Mucosa of stomach (tissue), 1 donor: ENCODE results near the gene OPRL1.
A peak's percentile ranks its signal among the peaks of the same experiment; 100 is the strongest.
"Not testable (repeated sequence)": the region's sequence is repeated elsewhere in the genome, so short reads cannot be mapped to it uniquely, and the experiment has no call there.

Experiments used
- H3K27me3 ChIP-seq: one replicate; pipeline ENCODE4 v1.7.0; 2013; ENCODE audit warnings: mild to moderate bottlenecking, low read length; ENCODE audit not compliant: control insufficient read depth, insufficient read depth
- H3K36me3 ChIP-seq: one replicate; pipeline ENCODE4 v1.7.0; 2013; ENCODE audit warnings: low read length; ENCODE audit not compliant: control insufficient read depth, insufficient read depth
- H3K4me1 ChIP-seq: one replicate; pipeline ENCODE4 v1.7.0; 2013; ENCODE audit warnings: mild to moderate bottlenecking, low read length; ENCODE audit not compliant: control insufficient read depth, insufficient read depth
- H3K4me3 ChIP-seq: one replicate; pipeline ENCODE4 v1.7.0; 2013; ENCODE audit warnings: low read length
- H3K9ac ChIP-seq: one replicate; pipeline ENCODE4 v1.7.0; 2013; ENCODE audit warnings: mild to moderate bottlenecking, low read length, moderate library complexity
- H3K9me3 ChIP-seq: one replicate; pipeline ENCODE4 v1.7.0; 2013; ENCODE audit warnings: mild to moderate bottlenecking, low read length, moderate library complexity; ENCODE audit not compliant: control insufficient read depth
- donor health status: Pancreatic carcinoma.

The OPRL1 gene

GRCh38 chr20:64116541-64117431 is 36.9 kb downstream of the OPRL1 start:
- Histone ChIP-seq H3K36me3 (no peaks in the 10 kb centered on the region), H3K4me1 (peaks cover 6% of the 10 kb centered on the region), H3K9ac (no peak overlapping the region), H3K4me3 (no peak overlapping the region), H3K27me3 (peaks cover 11% of the 10 kb centered on the region), H3K9me3 (no peaks in the 10 kb centered on the region)

GRCh38 chr20:64117432-64117777 is 37.5 kb downstream of the OPRL1 start:
- not testable (repeated sequence) for H3K4me3 ChIP-seq, H3K4me1 ChIP-seq, H3K36me3 ChIP-seq, H3K9ac ChIP-seq, H3K9me3 ChIP-seq
- peaks cover 13% of the 10 kb centered on the region for H3K27me3 ChIP-seq

- Histone ChIP-seq H3K27me3 (peaks cover 13% of the 10 kb centered on the region), H3K4me1 (peaks cover 6% of the 10 kb centered on the region), H3K36me3 (no peaks in the 10 kb centered on the region), H3K9me3 (no peaks in the 10 kb centered on the region), H3K9ac (no peak overlapping the region), H3K4me3 (no peak overlapping the region)
Observed at GRCh38 chr20:64119301-64119680, 39.4 kb downstream of the OPRL1 start.

DNA sequence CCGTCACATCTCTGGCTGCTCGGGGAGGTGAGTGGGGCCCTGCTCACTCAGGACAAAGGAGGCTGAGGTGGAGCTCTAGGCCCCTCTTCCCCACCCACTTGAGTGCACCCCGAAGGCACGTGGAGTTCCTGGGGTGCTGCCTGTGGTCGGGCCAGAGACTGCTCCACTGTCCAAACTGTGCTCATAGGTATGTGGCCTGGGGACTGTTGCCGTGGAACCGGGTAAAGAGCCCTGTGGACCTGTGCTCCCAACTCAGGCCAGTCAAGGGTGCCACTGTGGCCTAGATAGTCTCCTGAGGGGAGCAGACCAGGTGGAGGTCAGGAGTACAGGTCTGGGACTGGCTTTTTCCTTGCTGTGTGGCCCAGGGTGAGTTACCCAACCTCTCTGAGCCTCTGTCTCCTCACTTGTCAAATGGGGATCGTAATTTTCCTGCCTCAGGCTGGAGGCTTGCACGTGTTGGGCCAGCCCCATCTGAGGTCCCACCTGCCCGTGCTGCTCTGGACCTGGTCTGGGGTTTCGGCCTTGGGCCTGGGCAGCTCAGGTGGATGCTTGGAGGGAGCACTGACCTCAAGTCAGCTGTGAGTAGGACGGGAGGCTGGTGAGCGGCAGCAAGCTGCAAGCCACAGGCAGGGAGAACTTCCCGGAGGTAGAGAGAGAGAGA is 39.9 kb downstream of the OPRL1 start:
- no peaks in the 10 kb centered on the region for H3K9me3 ChIP-seq
- H3K4me3 ChIP-seq: peak overlapping the region; percentile 36
- H3K4me1 ChIP-seq: peaks cover 6% of the 10 kb centered on the region
- no peaks in the 10 kb centered on the region for H3K36me3 ChIP-seq
- no peak overlapping the region for H3K9ac ChIP-seq
- H3K27me3 ChIP-seq: peaks cover 13% of the 10 kb centered on the region

- Histone ChIP-seq H3K9me3 (no peaks in the 10 kb centered on the region), H3K9ac (no peak overlapping the region)
Observed at GRCh38 chr20:64121586-64121985, 41.7 kb downstream of the OPRL1 start.

GRCh38 chr20:64122927-64123326 is 43.0 kb downstream of the OPRL1 start:
- H3K36me3 ChIP-seq, H3K4me1 ChIP-seq, H3K4me3 ChIP-seq, H3K9me3 ChIP-seq, H3K9ac ChIP-seq: not testable (repeated sequence)
- H3K27me3 ChIP-seq: peaks cover 13% of the 10 kb centered on the region

More at GRCh38 chr20:64121586-64121985, 41.7 kb downstream of the OPRL1 start:
- Histone ChIP-seq H3K4me1 (peaks cover 6% of the 10 kb centered on the region), H3K4me3 (no peak overlapping the region), H3K36me3 (no peaks in the 10 kb centered on the region), H3K27me3 (peaks cover 13% of the 10 kb centered on the region)

DNA sequence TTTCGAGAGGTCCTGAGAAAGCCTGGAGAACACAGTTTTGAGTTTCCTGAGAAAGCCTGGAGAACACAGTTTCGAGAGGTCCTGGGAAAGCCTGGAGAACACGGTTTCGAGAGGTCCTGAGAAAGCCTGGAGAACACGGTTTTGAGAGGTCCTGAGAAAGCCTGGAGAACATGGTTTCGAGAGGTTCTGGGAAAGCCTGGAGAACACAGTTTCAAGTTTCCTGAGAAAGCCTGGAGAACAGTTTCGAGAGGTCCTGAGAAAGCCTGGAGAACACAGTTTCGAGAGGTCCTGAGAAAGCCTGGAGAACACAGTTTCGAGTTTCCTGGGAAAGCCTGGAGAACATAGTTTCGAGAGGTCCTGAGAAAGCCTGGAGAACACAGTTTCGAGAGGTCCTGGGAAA is 43.6 kb downstream of the OPRL1 start:
- H3K4me3 ChIP-seq, H3K9ac ChIP-seq, H3K4me1 ChIP-seq, H3K9me3 ChIP-seq, H3K36me3 ChIP-seq: not testable (repeated sequence)
- H3K27me3 ChIP-seq: peaks cover 13% of the 10 kb centered on the region

- Histone ChIP-seq H3K4me3 (no peak overlapping the region), H3K9ac (no peak overlapping the region), H3K4me1 (no peaks in the 10 kb centered on the region), H3K36me3 (no peaks in the 10 kb centered on the region), H3K27me3 (no peaks in the 10 kb centered on the region), H3K9me3 (no peaks in the 10 kb centered on the region)
Observed at GRCh38 chr20:64129146-64129782, 49.4 kb downstream of the OPRL1 start.

GRCh38 chr20:64130271-64130670 is 50.4 kb downstream of the OPRL1 start:
- no peaks in the 10 kb centered on the region for H3K4me1 ChIP-seq
- no peak overlapping the region for H3K9ac ChIP-seq
- no peak overlapping the region for H3K4me3 ChIP-seq
- no peaks in the 10 kb centered on the region for H3K36me3 ChIP-seq
- no peaks in the 10 kb centered on the region for H3K27me3 ChIP-seq
- H3K9me3 ChIP-seq: no peaks in the 10 kb centered on the region

GRCh38 chr20:64130876-64131275 is 51.0 kb downstream of the OPRL1 start:
- no peaks in the 10 kb centered on the region for H3K36me3 ChIP-seq
- no peaks in the 10 kb centered on the region for H3K9me3 ChIP-seq
- H3K4me1 ChIP-seq: no peaks in the 10 kb centered on the region
- H3K27me3 ChIP-seq: no peaks in the 10 kb centered on the region
- no peak overlapping the region for H3K4me3 ChIP-seq
- no peak overlapping the region for H3K9ac ChIP-seq

DNA sequence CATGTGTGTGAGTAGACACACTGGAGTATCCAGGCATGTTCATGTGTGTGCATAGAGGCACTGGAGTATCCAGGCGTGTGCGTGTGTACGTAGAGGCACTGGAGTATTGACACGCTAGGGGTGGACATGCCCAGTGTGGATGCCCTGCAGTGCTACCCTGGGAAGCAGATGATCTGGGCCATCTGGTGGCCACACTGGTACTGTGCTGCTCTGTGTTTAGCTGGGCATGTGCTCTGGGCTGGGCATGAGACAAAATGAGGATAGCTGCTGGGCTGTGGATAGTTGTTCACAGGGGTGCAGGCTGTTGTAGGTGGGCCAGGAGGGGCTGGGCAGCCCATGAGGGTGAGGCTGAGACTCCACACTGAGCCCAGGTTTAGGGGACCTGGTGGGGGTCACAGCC is 51.5 kb downstream of the OPRL1 start:
- Histone ChIP-seq H3K27me3 (no peaks in the 10 kb centered on the region), H3K9me3 (no peaks in the 10 kb centered on the region), H3K4me1 (no peaks in the 10 kb centered on the region), H3K9ac (no peak overlapping the region), H3K4me3 (no peak overlapping the region), H3K36me3 (no peaks in the 10 kb centered on the region)

DNA sequence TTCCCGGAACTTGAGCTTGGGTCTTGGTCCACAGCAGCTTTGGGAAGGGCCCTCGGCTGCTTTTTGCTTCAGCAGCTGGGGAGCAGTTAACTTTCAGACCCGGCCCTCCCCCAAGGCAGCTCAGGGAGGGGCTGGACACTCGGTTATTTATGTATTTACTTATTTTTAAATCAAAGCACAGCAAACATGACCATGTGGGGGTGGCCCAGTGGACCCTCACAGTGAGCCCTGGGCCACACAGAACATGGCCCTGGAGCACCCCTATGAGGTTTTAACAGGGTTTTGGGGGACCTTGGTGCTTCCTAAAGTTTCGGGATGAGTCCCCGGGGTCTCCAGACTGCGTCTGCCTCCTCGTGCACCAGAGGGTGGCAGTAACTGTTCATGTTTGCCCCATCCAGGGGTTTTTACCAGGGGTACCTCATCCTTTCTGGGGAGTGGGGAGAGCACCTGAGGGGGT is 54.1 kb downstream of the OPRL1 start:
- Histone ChIP-seq H3K27me3 (no peaks in the 10 kb centered on the region), H3K36me3 (no peaks in the 10 kb centered on the region), H3K4me3 (no peak overlapping the region), H3K9ac (no peak overlapping the region), H3K9me3 (no peaks in the 10 kb centered on the region), H3K4me1 (no peaks in the 10 kb centered on the region)
